ENCODE results near the gene RAB26. TPM values are rescaled to one million over a fixed set of nuclear protein-coding genes. Genes with fewer than 3 reads are reported as not detected.

The RAB26 gene
- total and polyA plus RNA-seq, 2 of the 13 experiments (the other 11 are each of a cell fraction or from before 2014, with no cell fraction given) = 0.86 to 3.6 TPM

DNA sequence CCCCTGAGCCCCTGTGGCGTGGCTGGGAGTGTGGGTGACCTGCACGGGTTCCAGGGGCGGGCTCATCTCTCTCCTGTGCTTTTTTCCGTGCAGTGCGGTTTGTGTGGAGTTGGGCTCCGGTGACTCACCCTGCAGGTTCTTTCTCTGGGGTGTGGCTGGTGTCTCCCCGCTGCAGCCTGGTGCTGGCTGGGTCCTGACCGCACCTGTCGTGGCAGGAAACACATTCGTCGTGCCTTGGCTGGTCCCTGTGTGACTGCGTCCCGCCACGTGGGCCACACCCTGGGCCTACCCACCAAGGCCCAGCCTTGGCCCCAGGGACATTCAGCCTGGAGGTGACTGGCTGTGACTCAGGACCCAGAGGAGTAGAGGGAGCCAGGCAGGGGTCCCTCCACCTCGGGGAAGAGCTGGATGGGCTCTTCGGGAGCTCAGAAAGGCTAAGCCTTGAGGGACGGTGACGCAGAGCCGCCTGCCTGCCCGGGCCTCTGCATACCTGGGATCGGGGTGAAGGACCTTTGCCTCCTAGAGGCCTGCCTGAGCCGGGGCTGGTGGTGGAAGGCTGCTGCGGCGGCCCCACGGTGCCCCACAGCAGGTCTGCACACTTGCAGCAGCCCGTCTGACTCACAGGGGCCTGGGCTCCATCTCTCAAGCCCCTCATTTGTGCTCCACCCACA, 14.9 kb downstream of the RAB26 start (continued):
- TF ChIP-seq, protein P1, sequence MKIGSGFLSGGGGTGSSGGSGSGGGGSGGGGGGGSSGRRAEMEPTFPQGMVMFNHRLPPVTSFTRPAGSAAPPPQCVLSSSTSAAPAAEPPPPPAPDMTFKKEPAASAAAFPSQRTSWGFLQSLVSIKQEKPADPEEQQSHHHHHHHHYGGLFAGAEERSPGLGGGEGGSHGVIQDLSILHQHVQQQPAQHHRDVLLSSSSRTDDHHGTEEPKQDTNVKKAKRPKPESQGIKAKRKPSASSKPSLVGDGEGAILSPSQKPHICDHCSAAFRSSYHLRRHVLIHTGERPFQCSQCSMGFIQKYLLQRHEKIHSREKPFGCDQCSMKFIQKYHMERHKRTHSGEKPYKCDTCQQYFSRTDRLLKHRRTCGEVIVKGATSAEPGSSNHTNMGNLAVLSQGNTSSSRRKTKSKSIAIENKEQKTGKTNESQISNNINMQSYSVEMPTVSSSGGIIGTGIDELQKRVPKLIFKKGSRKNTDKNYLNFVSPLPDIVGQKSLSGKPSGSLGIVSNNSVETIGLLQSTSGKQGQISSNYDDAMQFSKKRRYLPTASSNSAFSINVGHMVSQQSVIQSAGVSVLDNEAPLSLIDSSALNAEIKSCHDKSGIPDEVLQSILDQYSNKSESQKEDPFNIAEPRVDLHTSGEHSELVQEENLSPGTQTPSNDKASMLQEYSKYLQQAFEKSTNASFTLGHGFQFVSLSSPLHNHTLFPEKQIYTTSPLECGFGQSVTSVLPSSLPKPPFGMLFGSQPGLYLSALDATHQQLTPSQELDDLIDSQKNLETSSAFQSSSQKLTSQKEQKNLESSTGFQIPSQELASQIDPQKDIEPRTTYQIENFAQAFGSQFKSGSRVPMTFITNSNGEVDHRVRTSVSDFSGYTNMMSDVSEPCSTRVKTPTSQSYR (CRISPR knock-in tag; IDR thresholded peaks at IDR 0.05; ENCODE audit: borderline replicate concordance) = no peak
- TF ChIP-seq, protein P2, sequence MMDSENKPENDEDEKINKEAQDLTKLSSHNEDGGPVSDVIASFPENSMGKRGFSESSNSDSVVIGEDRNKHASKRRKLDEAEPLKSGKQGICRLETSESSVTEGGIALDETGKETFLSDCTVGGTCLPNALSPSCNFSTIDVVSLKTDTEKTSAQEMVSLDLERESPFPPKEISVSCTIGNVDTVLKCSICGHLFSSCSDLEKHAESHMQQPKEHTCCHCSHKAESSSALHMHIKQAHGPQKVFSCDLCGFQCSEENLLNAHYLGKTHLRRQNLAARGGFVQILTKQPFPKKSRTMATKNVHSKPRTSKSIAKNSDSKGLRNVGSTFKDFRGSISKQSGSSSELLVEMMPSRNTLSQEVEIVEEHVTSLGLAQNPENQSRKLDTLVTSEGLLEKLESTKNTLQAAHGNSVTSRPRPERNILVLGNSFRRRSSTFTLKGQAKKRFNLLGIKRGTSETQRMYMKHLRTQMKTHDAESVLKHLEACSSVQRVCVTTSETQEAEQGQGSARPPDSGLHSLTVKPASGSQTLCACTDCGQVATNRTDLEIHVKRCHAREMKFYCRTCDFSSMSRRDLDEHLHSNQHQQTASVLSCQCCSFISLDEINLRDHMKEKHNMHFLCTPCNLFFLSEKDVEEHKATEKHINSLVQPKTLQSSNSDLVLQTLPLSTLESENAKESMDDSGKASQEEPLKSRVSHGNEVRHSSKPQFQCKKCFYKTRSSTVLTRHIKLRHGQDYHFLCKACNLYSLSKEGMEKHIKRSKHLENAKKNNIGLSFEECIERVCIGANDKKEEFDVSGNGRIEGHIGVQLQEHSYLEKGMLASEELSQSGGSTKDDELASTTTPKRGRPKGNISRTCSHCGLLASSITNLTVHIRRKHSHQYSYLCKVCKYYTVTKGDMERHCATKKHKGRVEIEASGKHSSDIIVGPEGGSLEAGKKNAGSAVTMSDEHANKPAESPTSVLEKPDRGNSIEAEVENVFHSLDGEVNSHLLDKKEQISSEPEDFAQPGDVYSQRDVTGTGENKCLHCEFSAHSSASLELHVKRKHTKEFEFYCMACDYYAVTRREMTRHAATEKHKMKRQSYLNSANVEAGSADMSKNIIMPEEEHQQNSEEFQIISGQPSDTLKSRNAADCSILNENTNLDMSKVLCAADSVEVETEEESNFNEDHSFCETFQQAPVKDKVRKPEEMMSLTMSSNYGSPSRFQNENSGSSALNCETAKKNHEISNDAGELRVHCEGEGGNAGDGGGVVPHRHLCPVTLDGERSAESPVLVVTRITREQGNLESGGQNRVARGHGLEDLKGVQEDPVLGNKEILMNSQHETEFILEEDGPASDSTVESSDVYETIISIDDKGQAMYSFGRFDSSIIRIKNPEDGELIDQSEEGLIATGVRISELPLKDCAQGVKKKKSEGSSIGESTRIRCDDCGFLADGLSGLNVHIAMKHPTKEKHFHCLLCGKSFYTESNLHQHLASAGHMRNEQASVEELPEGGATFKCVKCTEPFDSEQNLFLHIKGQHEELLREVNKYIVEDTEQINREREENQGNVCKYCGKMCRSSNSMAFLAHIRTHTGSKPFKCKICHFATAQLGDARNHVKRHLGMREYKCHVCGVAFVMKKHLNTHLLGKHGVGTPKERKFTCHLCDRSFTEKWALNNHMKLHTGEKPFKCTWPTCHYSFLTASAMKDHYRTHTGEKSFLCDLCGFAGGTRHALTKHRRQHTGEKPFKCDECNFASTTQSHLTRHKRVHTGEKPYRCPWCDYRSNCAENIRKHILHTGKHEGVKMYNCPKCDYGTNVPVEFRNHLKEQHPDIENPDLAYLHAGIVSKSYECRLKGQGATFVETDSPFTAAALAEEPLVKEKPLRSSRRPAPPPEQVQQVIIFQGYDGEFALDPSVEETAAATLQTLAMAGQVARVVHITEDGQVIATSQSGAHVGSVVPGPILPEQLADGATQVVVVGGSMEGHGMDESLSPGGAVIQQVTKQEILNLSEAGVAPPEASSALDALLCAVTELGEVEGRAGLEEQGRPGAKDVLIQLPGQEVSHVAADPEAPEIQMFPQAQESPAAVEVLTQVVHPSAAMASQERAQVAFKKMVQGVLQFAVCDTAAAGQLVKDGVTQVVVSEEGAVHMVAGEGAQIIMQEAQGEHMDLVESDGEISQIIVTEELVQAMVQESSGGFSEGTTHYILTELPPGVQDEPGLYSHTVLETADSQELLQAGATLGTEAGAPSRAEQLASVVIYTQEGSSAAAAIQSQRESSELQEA (CRISPR knock-in tag; IDR thresholded peaks at IDR 0.05; ENCODE audit: not compliant biosample characterization) = no peak
- TF ChIP-seq ZNF3 (CRISPR knock-in tag; IDR thresholded peaks at IDR 0.05) (no peak), TEAD2 (CRISPR knock-in tag; IDR thresholded peaks at IDR 0.05) (no peak), KLF12 (CRISPR knock-in tag; IDR thresholded peaks at IDR 0.05; ENCODE audit: borderline replicate concordance) (peak; percentile 13; the same call in 1 of the 2 replicates), ZNF780A (CRISPR knock-in tag; IDR thresholded peaks at IDR 0.05) (no peak), MYC (CRISPR knock-in tag; IDR thresholded peaks at IDR 0.05; ENCODE audit: borderline replicate concordance) (no peak; the same call in 1 of the 2 replicates), HNRNPK (IDR thresholded peaks at IDR 0.05; ENCODE audit: low read depth, low read length, poor library complexity, severe bottlenecking) (no peak), ZFX (CRISPR knock-in tag; IDR thresholded peaks at IDR 0.05; ENCODE audit: low read depth) (peak; percentile 73), ZNF12 (CRISPR knock-in tag; IDR thresholded peaks at IDR 0.05) (peak; percentile 76), CHD2 (IDR thresholded peaks at IDR 0.05; ENCODE audit: low read depth, low read length) (no peak), ZNF556 (CRISPR knock-in tag; IDR thresholded peaks at IDR 0.05; ENCODE audit: borderline replicate concordance) (0 out of 2 replicates have a peak, but pooled peaks have one; percentile 56), ZNF619 (CRISPR knock-in tag; IDR thresholded peaks at IDR 0.05) (no peak), TBP (CRISPR knock-in tag; IDR thresholded peaks at IDR 0.05) (no peak), NR2C2 (CRISPR knock-in tag; IDR thresholded peaks at IDR 0.05; ENCODE audit: borderline replicate concordance) (peak; percentile 42; the same call in 1 of the 2 replicates)
- TF ChIP-seq, protein P3, sequence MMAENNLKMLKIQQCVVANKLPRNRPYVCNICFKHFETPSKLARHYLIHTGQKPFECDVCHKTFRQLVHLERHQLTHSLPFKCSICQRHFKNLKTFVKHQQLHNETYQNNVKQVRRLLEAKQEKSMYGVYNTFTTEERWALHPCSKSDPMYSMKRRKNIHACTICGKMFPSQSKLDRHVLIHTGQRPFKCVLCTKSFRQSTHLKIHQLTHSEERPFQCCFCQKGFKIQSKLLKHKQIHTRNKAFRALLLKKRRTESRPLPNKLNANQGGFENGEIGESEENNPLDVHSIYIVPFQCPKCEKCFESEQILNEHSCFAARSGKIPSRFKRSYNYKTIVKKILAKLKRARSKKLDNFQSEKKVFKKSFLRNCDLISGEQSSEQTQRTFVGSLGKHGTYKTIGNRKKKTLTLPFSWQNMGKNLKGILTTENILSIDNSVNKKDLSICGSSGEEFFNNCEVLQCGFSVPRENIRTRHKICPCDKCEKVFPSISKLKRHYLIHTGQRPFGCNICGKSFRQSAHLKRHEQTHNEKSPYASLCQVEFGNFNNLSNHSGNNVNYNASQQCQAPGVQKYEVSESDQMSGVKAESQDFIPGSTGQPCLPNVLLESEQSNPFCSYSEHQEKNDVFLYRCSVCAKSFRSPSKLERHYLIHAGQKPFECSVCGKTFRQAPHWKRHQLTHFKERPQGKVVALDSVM (CRISPR knock-in tag; IDR thresholded peaks at IDR 0.05) = peak; percentile 52; the same call in 1 of the 2 replicates
